ENCODE data around the gene C1RL. TPM values are rescaled to one million over a fixed set of nuclear protein-coding genes. Genes with fewer than 3 reads are reported as not detected.
"Not testable (repeated sequence)": the region's sequence is repeated elsewhere in the genome, so short reads cannot be mapped to it uniquely, and the experiment has no call there.

Gene C1RL
- total RNA-seq, 4 donors from 2014 or later, result 64.8 to 159 (median 88.2) TPM

DNA sequence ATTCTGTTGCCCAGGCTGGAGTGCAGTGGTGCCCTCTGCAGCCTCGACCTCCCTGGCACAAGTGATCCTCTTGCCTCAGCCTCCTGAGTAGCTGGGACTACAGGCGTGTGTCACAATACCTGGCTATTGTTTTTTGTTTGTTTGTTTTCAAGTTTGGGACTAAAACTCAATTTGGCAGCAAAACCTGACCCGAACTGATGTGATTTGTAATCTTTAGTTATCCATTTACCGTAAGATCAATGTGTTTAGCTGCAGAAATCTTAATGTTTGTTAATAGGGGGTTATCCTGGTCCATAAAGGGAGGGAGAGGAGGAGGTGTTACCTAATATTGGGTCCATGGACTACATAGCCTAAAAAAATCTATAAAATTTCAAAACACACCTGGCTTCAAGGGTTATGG is 49.2 kb downstream of the C1RL start:
- peak overlapping the region; percentile 79 to 89 (median 82) for H3K27ac ChIP-seq (replicated peaks in 1 of 4)
- intact Hi-C loops (cut with DNase I), result loop anchor here (1.0 kb wide), 2 partner anchors 33 to 50 kb away; partner anchors contain the start of genes C1R and C1RL
- no peaks in the 10 kb centered on the region for H3K27me3 ChIP-seq
- 86% methylated on average over 4 of the region's 4 CpGs for WGBS
- H3K4me1 ChIP-seq, result peaks cover 14 to 71% (median 57%) of the 10 kb centered on the region in 4 donors
- DNase-seq (ENCODE audit: extremely low spot score), result no peak
- H3K4me3 ChIP-seq, result no peak overlapping the region
- peaks cover 0 to 22% (median 6%) of the 10 kb centered on the region in 4 donors for H3K36me3 ChIP-seq
- TF ChIP-seq EP300 (IDR thresholded peaks at IDR 0.05) (no peak), POLR2A (IDR thresholded peaks at IDR 0.05; ENCODE audit: low read depth) (no peak), POLR2AphosphoS5 (IDR thresholded peaks at IDR 0.05) (no peak)
- TF ChIP-seq, protein P1, sequence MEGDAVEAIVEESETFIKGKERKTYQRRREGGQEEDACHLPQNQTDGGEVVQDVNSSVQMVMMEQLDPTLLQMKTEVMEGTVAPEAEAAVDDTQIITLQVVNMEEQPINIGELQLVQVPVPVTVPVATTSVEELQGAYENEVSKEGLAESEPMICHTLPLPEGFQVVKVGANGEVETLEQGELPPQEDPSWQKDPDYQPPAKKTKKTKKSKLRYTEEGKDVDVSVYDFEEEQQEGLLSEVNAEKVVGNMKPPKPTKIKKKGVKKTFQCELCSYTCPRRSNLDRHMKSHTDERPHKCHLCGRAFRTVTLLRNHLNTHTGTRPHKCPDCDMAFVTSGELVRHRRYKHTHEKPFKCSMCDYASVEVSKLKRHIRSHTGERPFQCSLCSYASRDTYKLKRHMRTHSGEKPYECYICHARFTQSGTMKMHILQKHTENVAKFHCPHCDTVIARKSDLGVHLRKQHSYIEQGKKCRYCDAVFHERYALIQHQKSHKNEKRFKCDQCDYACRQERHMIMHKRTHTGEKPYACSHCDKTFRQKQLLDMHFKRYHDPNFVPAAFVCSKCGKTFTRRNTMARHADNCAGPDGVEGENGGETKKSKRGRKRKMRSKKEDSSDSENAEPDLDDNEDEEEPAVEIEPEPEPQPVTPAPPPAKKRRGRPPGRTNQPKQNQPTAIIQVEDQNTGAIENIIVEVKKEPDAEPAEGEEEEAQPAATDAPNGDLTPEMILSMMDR (IDR thresholded peaks at IDR 0.05), result no peak
- no peaks in the 10 kb centered on the region for H3K9me3 ChIP-seq

DNA sequence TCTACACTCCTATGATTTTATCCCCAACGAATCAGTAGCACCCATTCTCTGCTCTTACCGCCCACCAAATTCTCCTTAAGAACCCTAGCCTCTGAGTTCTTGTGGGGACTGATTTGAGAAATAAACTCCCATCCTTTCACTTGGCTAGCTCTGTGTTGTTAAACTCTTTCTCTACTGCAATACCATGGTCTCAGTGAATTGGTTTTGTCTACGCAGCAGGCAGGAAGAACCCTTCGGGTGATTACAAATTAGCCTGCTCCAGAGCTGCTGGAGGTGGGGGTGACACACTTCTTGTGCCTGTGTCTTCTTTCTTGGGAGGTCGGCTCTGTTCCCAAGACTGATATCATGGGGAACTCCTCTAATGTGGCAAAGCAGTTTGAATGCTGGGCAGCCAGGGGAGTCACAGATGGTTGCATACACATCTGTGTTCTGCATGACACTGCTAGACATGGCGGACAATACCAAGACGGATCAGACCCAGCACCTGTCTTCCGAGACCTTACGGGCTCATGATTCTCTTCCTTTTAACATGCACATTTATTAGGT is 50.1 kb downstream of the C1RL start:
- WGBS, result 90% methylated on average over 9 of the region's 9 CpGs

DNA sequence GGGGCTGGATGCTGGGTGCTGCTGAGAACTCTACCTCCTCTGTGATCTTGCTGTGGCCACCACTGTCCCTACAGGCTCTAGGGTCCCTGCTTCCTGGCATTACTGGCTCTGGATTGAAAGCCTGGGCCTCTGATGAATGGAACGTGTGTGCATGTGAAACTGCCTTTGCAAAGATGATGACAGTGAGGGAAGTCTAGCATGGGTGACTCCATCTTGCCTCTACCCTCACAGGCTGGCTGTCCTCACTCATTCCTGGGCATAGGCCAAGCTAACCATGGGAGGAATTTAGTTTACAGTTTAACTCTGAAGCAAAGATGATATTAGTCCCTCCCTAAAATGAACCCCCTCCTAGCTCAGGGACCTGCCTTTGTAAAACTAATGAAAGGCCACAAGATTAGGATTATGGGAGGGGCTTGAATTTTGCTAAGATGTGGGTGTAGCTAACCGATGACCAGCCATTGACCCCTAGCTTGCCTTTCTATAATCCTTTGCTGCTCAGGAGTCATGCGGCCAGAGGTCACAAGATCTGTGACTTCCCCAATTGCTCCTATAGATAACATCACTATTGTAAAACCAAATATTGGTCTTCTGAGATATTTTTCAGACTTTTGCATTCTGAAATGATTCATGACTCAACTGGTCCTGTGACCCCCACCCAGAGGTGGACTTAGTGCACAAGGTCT is 50.7 kb downstream of the C1RL start:
- intact Hi-C loops (cut with DNase I), result no loop called here
- Histone ChIP-seq H3K9me3 (no peaks in the 10 kb centered on the region), H3K36me3 (peaks cover 0 to 8% (median 0%) of the 10 kb centered on the region in 4 donors), H3K27me3 (no peaks in the 10 kb centered on the region), H3K4me1 (peaks cover 14 to 57% (median 44%) of the 10 kb centered on the region in 4 donors), H3K4me3 (no peak overlapping the region), H3K27ac (replicated peaks in 1 of 4) (no peak overlapping the region)
- DNase-seq (ENCODE audit: extremely low spot score), result no peak
- TF ChIP-seq, protein P1 (IDR thresholded peaks at IDR 0.05), result no peak
- TF ChIP-seq POLR2AphosphoS5 (IDR thresholded peaks at IDR 0.05) (no peak), POLR2A (IDR thresholded peaks at IDR 0.05; ENCODE audit: low read depth) (no peak), EP300 (IDR thresholded peaks at IDR 0.05) (no peak)
- 40% methylated on average over 2 of the region's 3 CpGs for WGBS

More for the DNA sequence above, 50.1 kb downstream of the C1RL start:
- Histone ChIP-seq H3K4me3 (no peak overlapping the region), H3K9me3 (no peaks in the 10 kb centered on the region), H3K27ac (replicated peaks in 1 of 4) (no peak overlapping the region), H3K4me1 (peaks cover 14 to 63% (median 51%) of the 10 kb centered on the region in 4 donors), H3K36me3 (peaks cover 0 to 14% (median 3%) of the 10 kb centered on the region in 4 donors), H3K27me3 (no peaks in the 10 kb centered on the region)
- no peak for DNase-seq (ENCODE audit: extremely low spot score)
- intact Hi-C loops (cut with DNase I), result no loop called here
- TF ChIP-seq POLR2AphosphoS5 (IDR thresholded peaks at IDR 0.05) (no peak), EP300 (IDR thresholded peaks at IDR 0.05) (no peak), POLR2A (IDR thresholded peaks at IDR 0.05; ENCODE audit: low read depth) (no peak)
- TF ChIP-seq, protein P1 (IDR thresholded peaks at IDR 0.05), result no peak

DNA sequence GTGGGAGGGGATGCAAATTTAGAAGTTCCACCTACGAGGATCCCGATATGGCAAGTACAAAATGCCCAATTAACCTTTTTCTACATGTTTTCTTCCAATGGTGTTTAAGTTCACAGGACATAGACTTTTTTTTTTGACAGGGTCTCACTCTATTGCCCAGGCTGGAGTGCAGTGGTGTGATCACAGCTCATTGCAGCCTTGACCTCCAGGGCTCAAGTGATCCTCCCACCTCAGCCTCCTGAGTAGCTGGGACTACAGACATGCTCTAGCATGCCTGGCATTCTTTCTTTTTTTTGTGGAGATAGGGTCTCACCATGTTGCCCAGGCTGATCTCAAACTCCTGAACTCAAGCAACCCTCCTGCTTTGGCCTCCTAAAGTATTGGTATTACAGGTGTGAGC is 53.3 kb downstream of the C1RL start:
- H3K9me3 ChIP-seq; H3K36me3 ChIP-seq; H3K27ac ChIP-seq (replicated peaks in 1 of 4); intact Hi-C loops (cut with DNase I); H3K27me3 ChIP-seq; DNase-seq (ENCODE audit: extremely low spot score); H3K4me3 ChIP-seq: not testable (repeated sequence)
- peaks cover 12 to 32% (median 22%) of the 10 kb centered on the region in 4 donors for H3K4me1 ChIP-seq
- WGBS, result 100% methylated on average over 2 of the region's 2 CpGs

DNA sequence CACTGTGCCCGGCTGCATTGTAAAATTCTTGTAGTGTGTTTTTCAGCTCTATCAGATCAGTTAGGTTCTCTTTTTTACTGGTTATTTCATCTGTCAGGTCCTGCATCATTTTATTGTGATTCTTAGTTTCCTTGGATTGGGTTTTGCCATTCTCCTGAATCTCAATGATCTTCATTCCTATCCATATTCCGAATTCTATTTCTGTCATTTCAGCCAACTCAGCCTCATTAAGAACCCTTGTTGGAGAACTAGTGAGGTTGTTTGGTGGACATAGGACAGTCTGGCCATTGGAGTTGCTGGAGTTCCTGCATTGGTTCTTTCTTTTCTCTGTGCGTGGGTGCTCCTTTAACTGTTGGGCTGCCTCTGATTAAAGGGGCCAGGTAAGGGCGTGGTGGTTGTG is 54.1 kb downstream of the C1RL start:
- peaks cover 4 to 24% (median 15%) of the 10 kb centered on the region in 4 donors for H3K4me1 ChIP-seq
- H3K27me3 ChIP-seq, result no peaks in the 10 kb centered on the region
- intact Hi-C loops (cut with DNase I), result no loop called here
- no peak for DNase-seq (ENCODE audit: extremely low spot score)
- H3K4me3 ChIP-seq, result no peak overlapping the region
- 90% methylated on average over 4 of the region's 4 CpGs for WGBS
- no peaks in the 10 kb centered on the region for H3K36me3 ChIP-seq
- TF ChIP-seq, protein P1 (IDR thresholded peaks at IDR 0.05), result no peak
- TF ChIP-seq POLR2A (IDR thresholded peaks at IDR 0.05; ENCODE audit: low read depth) (no peak), EP300 (IDR thresholded peaks at IDR 0.05) (no peak), POLR2AphosphoS5 (IDR thresholded peaks at IDR 0.05) (no peak)
- no peak overlapping the region for H3K27ac ChIP-seq (replicated peaks in 1 of 4)
- no peaks in the 10 kb centered on the region for H3K9me3 ChIP-seq

DNA sequence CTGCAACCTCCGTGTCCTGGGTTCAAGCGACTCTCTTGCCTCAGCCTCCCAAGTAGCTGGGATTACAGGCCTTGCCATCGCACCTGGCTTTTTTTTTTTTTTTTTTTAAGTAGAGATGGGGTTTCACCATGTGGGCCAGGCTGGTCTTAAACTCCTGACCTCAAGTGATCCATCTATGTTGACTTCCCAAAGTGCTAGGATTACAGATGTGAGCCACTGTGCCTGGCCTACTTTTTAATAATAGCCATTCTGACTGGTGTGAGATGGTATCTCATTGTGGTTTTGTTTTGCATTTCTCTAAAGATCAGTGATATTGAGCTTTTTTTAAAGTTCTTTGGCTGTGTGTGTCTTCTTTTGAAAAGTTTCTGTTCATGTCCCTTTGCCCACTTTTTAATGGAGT is 59.0 kb downstream of the C1RL start:
- H3K36me3 ChIP-seq; H3K9me3 ChIP-seq; DNase-seq (ENCODE audit: extremely low spot score); H3K4me3 ChIP-seq; H3K4me1 ChIP-seq; intact Hi-C loops (cut with DNase I); H3K27me3 ChIP-seq; H3K27ac ChIP-seq (replicated peaks in 1 of 4): not testable (repeated sequence)
- WGBS, result 92% methylated on average over 3 of the region's 3 CpGs

DNA sequence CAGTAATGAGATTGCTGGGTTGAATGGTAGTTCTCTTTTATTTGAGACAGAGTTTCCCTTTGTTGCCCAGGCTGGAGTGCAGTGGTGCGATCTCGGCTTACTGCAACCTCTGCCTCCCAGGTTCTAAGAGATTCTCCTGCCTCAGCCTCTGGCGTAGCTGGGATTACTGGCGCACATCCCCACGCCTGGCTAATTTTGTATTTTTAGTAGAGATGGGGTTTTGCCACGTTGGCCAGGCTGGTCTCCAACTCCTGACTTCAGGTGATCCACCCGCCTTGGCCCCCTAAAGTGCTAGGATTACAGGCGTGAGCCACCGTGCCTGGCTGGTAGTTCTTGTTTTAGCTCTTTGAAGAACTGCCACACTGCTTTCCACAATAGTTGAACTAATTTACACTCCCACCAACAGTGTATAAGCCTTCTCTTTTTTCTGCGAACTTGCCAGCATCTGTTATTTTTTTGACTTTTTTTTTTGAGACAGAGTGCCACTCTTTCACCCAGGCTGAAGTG is 59.5 kb downstream of the C1RL start:
- H3K4me1 ChIP-seq; H3K36me3 ChIP-seq; H3K4me3 ChIP-seq; H3K27me3 ChIP-seq; H3K27ac ChIP-seq (replicated peaks in 1 of 4); H3K9me3 ChIP-seq; DNase-seq (ENCODE audit: extremely low spot score); intact Hi-C loops (cut with DNase I): not testable (repeated sequence)
- 88% methylated on average over 10 of the region's 10 CpGs for WGBS

Measured in esophagus muscularis mucosa (tissue), 4 donors.